ENCODE measurements around the gene ZNF777. TPM values are rescaled to one million over a fixed set of nuclear protein-coding genes. Genes with fewer than 3 reads are reported as not detected.
"Not testable (repeated sequence)": the region's sequence is repeated elsewhere in the genome, so short reads cannot be mapped to it uniquely, and the experiment has no call there.

The ZNF777 gene
- polyA plus RNA-seq, 1 donor from 2014 or later, result 6.1 TPM

DNA sequence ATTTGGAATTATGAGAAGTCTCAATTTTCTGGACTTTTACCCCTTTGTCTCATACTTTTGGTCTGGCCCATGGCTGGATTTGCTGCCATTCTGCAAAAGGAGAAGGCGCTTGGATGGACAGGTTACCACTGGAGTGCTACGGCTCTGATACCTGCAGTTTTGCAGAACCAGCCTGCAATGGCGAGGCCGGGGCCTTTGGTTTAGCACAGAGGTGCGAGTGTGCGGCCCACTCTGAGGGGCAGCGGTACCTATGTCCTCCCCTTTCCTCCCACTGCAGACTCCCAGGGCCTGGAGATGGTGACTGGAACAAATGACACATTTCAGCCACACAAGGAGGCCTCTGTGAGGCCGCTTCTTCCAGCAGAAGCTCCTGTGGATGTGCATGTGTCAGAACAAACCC, 11.9 kb downstream of the ZNF777 start:
- H3K27ac ChIP-seq (ENCODE audit: low read length), result no peak overlapping the region
- no peaks in the 10 kb centered on the region for H3F3A ChIP-seq (ENCODE audit: insufficient read depth, low read length, poor library complexity, severe bottlenecking)
- H3K9me2 ChIP-seq (ENCODE audit: insufficient read depth, low read length), result no peaks in the 10 kb centered on the region
- H3K4me3 ChIP-seq (ENCODE audit: low read length), result no peak overlapping the region
- H3K27me3 ChIP-seq (ENCODE audit: insufficient read depth, low read depth, low read length), result no peaks in the 10 kb centered on the region
- H3K4me2 ChIP-seq (ENCODE audit: low read length), result no peak overlapping the region
- no peak overlapping the region for H3K9ac ChIP-seq (ENCODE audit: low read length)
- H3K36me3 ChIP-seq (ENCODE audit: insufficient read depth, low read length), result peaks cover 8% of the 10 kb centered on the region
- TF ChIP-seq EZH2 (IDR thresholded peaks at IDR 0.05; ENCODE audit: borderline replicate concordance, insufficient read depth, low read length, poor library complexity, severe bottlenecking) (no peak), TAF1 (IDR thresholded peaks at IDR 0.05; ENCODE audit: low read depth) (no peak), SMC3 (conservative IDR thresholded peaks at IDR 0.05; ENCODE audit: poor library complexity) (no peak), POLR2AphosphoS5 (IDR thresholded peaks at IDR 0.05) (no peak), MXI1 (conservative IDR thresholded peaks at IDR 0.05; ENCODE audit: poor library complexity, severe bottlenecking) (no peak), EP300 (conservative IDR thresholded peaks at IDR 0.05; ENCODE audit: poor library complexity, severe bottlenecking) (no peak), RAD21 (conservative IDR thresholded peaks at IDR 0.05) (no peak)
- TF ChIP-seq, protein P1, sequence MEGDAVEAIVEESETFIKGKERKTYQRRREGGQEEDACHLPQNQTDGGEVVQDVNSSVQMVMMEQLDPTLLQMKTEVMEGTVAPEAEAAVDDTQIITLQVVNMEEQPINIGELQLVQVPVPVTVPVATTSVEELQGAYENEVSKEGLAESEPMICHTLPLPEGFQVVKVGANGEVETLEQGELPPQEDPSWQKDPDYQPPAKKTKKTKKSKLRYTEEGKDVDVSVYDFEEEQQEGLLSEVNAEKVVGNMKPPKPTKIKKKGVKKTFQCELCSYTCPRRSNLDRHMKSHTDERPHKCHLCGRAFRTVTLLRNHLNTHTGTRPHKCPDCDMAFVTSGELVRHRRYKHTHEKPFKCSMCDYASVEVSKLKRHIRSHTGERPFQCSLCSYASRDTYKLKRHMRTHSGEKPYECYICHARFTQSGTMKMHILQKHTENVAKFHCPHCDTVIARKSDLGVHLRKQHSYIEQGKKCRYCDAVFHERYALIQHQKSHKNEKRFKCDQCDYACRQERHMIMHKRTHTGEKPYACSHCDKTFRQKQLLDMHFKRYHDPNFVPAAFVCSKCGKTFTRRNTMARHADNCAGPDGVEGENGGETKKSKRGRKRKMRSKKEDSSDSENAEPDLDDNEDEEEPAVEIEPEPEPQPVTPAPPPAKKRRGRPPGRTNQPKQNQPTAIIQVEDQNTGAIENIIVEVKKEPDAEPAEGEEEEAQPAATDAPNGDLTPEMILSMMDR (IDR thresholded peaks at IDR 0.05; ENCODE audit: poor library complexity, severe bottlenecking), result no peak
- TF ChIP-seq, protein P2, sequence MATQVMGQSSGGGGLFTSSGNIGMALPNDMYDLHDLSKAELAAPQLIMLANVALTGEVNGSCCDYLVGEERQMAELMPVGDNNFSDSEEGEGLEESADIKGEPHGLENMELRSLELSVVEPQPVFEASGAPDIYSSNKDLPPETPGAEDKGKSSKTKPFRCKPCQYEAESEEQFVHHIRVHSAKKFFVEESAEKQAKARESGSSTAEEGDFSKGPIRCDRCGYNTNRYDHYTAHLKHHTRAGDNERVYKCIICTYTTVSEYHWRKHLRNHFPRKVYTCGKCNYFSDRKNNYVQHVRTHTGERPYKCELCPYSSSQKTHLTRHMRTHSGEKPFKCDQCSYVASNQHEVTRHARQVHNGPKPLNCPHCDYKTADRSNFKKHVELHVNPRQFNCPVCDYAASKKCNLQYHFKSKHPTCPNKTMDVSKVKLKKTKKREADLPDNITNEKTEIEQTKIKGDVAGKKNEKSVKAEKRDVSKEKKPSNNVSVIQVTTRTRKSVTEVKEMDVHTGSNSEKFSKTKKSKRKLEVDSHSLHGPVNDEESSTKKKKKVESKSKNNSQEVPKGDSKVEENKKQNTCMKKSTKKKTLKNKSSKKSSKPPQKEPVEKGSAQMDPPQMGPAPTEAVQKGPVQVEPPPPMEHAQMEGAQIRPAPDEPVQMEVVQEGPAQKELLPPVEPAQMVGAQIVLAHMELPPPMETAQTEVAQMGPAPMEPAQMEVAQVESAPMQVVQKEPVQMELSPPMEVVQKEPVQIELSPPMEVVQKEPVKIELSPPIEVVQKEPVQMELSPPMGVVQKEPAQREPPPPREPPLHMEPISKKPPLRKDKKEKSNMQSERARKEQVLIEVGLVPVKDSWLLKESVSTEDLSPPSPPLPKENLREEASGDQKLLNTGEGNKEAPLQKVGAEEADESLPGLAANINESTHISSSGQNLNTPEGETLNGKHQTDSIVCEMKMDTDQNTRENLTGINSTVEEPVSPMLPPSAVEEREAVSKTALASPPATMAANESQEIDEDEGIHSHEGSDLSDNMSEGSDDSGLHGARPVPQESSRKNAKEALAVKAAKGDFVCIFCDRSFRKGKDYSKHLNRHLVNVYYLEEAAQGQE (IDR thresholded peaks at IDR 0.05; ENCODE audit: borderline replicate concordance), result no peak
- H3K79me2 ChIP-seq (replicated peaks; ENCODE audit: insufficient read depth, low read length), result no peaks in the 10 kb centered on the region
- no peak overlapping the region for H2AFZ ChIP-seq (ENCODE audit: low read depth, low read length)
- H3K9me3 ChIP-seq (ENCODE audit: low read length), result no peaks in the 10 kb centered on the region
- H4K20me1 ChIP-seq (ENCODE audit: insufficient read depth), result no peaks in the 10 kb centered on the region

DNA sequence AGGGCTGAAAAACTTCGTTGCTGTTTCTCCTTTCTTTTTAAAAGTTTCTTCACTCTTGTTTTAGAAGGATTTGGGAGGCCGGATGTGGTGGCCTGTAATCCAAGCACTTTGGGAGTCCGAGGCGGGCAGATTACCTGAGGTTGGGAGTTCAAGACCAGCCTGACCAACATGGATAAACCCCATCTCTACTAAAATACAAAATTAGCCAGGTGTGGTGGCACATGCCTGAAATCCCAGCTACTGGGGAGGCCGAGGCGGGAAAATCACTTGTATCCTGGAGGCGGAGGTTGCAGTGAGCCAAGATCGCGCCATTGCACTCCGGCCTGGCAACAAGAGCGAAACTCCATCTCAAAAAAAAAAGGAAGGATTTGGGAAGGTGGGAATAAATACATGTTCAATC, 14.8 kb downstream of the ZNF777 start:
- H3K36me3 ChIP-seq (ENCODE audit: insufficient read depth, low read length); H3K9me2 ChIP-seq (ENCODE audit: insufficient read depth, low read length); H3K9ac ChIP-seq (ENCODE audit: low read length); H3K79me2 ChIP-seq (replicated peaks; ENCODE audit: insufficient read depth, low read length); H3F3A ChIP-seq (ENCODE audit: insufficient read depth, low read length, poor library complexity, severe bottlenecking); H3K9me3 ChIP-seq (ENCODE audit: low read length); H4K20me1 ChIP-seq (ENCODE audit: insufficient read depth); H2AFZ ChIP-seq (ENCODE audit: low read depth, low read length); H3K27ac ChIP-seq (ENCODE audit: low read length); H3K27me3 ChIP-seq (ENCODE audit: insufficient read depth, low read depth, low read length); H3K4me3 ChIP-seq (ENCODE audit: low read length); H3K4me2 ChIP-seq (ENCODE audit: low read length): not testable (repeated sequence)

DNA sequence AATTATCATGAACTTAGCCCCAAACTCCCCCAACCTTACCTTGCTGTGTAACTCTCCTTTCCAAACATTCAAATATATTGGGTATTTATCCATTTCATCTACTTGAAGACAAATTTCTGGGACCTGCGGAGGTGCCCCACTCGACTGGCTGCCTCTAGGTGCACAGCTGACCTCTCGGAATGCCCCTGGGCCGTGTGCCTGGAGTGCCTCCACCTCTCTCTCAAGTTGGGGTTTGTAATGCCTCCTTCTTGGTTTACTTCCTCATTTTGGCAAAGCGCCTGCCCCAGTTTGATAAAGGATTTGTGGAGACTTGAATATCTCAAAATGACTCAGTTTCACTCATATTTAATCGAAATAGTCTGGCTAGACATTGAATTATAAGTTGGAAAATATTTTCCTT, 16.6 kb downstream of the ZNF777 start:
- no peaks in the 10 kb centered on the region for H4K20me1 ChIP-seq (ENCODE audit: insufficient read depth)
- H3K36me3 ChIP-seq (ENCODE audit: insufficient read depth, low read length), result peaks cover 8% of the 10 kb centered on the region
- no peak overlapping the region for H3K4me2 ChIP-seq (ENCODE audit: low read length)
- no peak overlapping the region for H2AFZ ChIP-seq (ENCODE audit: low read depth, low read length)
- no peaks in the 10 kb centered on the region for H3K9me3 ChIP-seq (ENCODE audit: low read length)
- no peaks in the 10 kb centered on the region for H3F3A ChIP-seq (ENCODE audit: insufficient read depth, low read length, poor library complexity, severe bottlenecking)
- H3K9me2 ChIP-seq (ENCODE audit: insufficient read depth, low read length), result no peaks in the 10 kb centered on the region
- H3K4me3 ChIP-seq (ENCODE audit: low read length), result no peak overlapping the region
- no peaks in the 10 kb centered on the region for H3K79me2 ChIP-seq (replicated peaks; ENCODE audit: insufficient read depth, low read length)
- H3K9ac ChIP-seq (ENCODE audit: low read length), result no peak overlapping the region
- no peak for TF ChIP-seq TAF1 (IDR thresholded peaks at IDR 0.05; ENCODE audit: low read depth)
- no peak for TF ChIP-seq SMC3 (conservative IDR thresholded peaks at IDR 0.05; ENCODE audit: poor library complexity)
- no peak for TF ChIP-seq EZH2 (IDR thresholded peaks at IDR 0.05; ENCODE audit: borderline replicate concordance, insufficient read depth, low read length, poor library complexity, severe bottlenecking)
- TF ChIP-seq, protein P2 (IDR thresholded peaks at IDR 0.05; ENCODE audit: borderline replicate concordance), result no peak
- TF ChIP-seq POLR2AphosphoS5 (IDR thresholded peaks at IDR 0.05), result no peak
- TF ChIP-seq RAD21 (conservative IDR thresholded peaks at IDR 0.05), result no peak
- TF ChIP-seq MXI1 (conservative IDR thresholded peaks at IDR 0.05; ENCODE audit: poor library complexity, severe bottlenecking), result no peak
- TF ChIP-seq, protein P1 (IDR thresholded peaks at IDR 0.05; ENCODE audit: poor library complexity, severe bottlenecking), result no peak
- TF ChIP-seq EP300 (conservative IDR thresholded peaks at IDR 0.05; ENCODE audit: poor library complexity, severe bottlenecking), result no peak
- no peaks in the 10 kb centered on the region for H3K27me3 ChIP-seq (ENCODE audit: insufficient read depth, low read depth, low read length)
- no peak overlapping the region for H3K27ac ChIP-seq (ENCODE audit: low read length)
